SJSA1 (cell line): ENCODE data around the gene ANAPC4. TPM values are rescaled to one million over a fixed set of nuclear protein-coding genes. Genes with fewer than 3 reads are reported as not detected.

ENCODE experiments used
- DNase-seq, 2 experiments: peaks; one replicate each; pipeline ENCODE4 v3.0.0-alpha.2; 2015 to 2020; ENCODE audit warnings: low spot score in 2 of 2, low read depth in 1 of 2
- H3K27ac ChIP-seq: fragments of 250-450 bp; sonication (Bioruptor Pico); 2 replicates; pipeline ENCODE4 v1.5.1; 2020; ENCODE audit warnings: mild to moderate bottlenecking, moderate library complexity
- H3K27me3 ChIP-seq: fragments of 250-450 bp; sonication (Bioruptor Pico); replicated peaks from 2 replicates; pipeline ENCODE4 v1.5.1; 2020; ENCODE audit warnings: mild to moderate bottlenecking, moderate library complexity
- H3K36me3 ChIP-seq: fragments of 250-450 bp; sonication (Bioruptor Pico); 2 replicates; pipeline ENCODE4 v1.5.1; 2020; ENCODE audit warnings: mild to moderate bottlenecking
- H3K4me1 ChIP-seq: fragments of 250-450 bp; sonication (Bioruptor Pico); replicated peaks from 2 replicates; pipeline ENCODE4 v1.6.1; 2021; ENCODE audit warnings: mild to moderate bottlenecking
- H3K4me3 ChIP-seq: fragments of 250-450 bp; sonication (Bioruptor Pico); 2 replicates; pipeline ENCODE4 v1.5.1; 2020; ENCODE audit warnings: mild to moderate bottlenecking
- H3K9me3 ChIP-seq: fragments of 250-450 bp; sonication (Bioruptor Pico); replicated peaks from 2 replicates; pipeline ENCODE4 v1.5.1; 2020; ENCODE audit warnings: mild to moderate bottlenecking
- total RNA-seq: library from RNA; depleted of rRNA; stranded (reverse); fragments of >200 nt; shearing (Covaris generic); gene quantifications from 2 replicates; pipeline ENCODE4 v1.2.3, GENCODE V29; 2014

ANAPC4 gene
- total RNA-seq, 1 experiment from 2014 or later: 11.7 TPM

- Histone ChIP-seq H3K4me1 (no peaks in the 10 kb centered on the region), H3K9me3 (no peaks in the 10 kb centered on the region), H3K36me3 (peaks cover 15% of the 10 kb centered on the region), H3K4me3 (no peak overlapping the region), H3K27me3 (no peaks in the 10 kb centered on the region), H3K27ac (no peak overlapping the region)
- peak in 1 of 2 experiments; percentile 1 for DNase-seq
These were observed 24.0 kb downstream of the ANAPC4 start for GRCh38 chr4:25401066-25401465.

GRCh38 chr4:25402521-25402920, 25.5 kb downstream of the ANAPC4 start:
- Histone ChIP-seq H3K9me3 (no peaks in the 10 kb centered on the region), H3K4me3 (no peak overlapping the region), H3K27ac (no peak overlapping the region), H3K36me3 (peaks cover 4% of the 10 kb centered on the region; the same call in 1 of the 2 replicates), H3K4me1 (no peaks in the 10 kb centered on the region), H3K27me3 (no peaks in the 10 kb centered on the region)
- DNase-seq: no peak

DNA sequence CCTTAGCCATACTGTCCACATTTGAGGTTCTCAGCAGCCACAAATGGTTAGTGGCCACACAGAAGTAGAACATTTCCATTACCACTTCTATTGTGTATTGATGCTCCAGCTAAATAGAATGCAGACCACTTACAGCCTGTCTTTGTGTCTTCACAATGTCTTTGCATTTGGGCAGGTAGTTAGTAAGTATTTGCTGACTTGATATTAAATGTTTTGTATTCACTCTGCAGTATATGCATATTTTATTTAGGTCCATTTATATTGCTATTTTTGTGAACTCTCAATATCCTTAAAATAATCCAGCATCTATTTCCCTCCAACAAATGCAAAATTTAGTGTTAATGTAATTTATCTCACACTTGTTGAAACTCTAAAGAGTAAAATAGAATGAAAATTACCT, 26.6 kb downstream of the ANAPC4 start:
- no peaks in the 10 kb centered on the region for H3K27me3 ChIP-seq
- DNase-seq: no peak
- no peaks in the 10 kb centered on the region for H3K9me3 ChIP-seq
- H3K27ac ChIP-seq: no peak overlapping the region
- peaks cover 4% of the 10 kb centered on the region; the same call in 1 of the 2 replicates for H3K36me3 ChIP-seq
- no peaks in the 10 kb centered on the region for H3K4me1 ChIP-seq
- no peak overlapping the region for H3K4me3 ChIP-seq

GRCh38 chr4:25405453-25405852, 28.4 kb downstream of the ANAPC4 start:
- Histone ChIP-seq H3K27ac (no peak overlapping the region), H3K27me3 (no peaks in the 10 kb centered on the region), H3K4me3 (no peak overlapping the region), H3K9me3 (no peaks in the 10 kb centered on the region), H3K36me3 (peaks cover 12% of the 10 kb centered on the region), H3K4me1 (no peaks in the 10 kb centered on the region)
- DNase-seq: no peak

DNA sequence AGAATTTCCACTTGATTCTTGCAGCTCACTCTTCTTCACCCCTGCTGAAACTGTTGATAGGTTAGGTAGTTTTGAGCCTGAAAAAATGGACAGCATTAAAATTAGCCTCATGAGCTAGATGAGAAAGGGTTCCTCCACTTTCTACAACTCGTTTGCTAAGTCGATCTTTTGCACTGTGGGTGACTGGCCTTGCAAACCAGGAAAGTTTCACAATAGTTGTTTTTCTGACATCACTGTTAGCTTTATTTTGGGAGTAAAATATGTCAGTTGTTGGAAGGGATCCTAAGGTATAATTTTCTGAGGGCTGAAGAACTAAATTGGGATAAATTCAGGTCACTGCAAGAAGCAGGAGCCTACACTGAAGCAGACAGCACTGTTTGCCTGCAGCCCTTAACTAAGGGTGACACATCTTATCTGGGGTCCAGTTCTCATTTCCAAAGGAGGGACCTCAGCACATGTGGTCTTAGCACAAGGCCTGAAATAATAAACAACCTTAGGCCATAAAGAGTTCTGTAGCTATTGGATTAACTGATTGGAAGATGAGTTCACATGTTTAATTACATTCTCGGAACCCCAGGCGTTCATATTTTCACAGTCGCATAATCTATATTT, 29.1 kb downstream of the ANAPC4 start:
- H3K9me3 ChIP-seq: no peaks in the 10 kb centered on the region
- H3K4me1 ChIP-seq: no peaks in the 10 kb centered on the region
- no peaks in the 10 kb centered on the region for H3K27me3 ChIP-seq
- no peak overlapping the region for H3K4me3 ChIP-seq
- no peak overlapping the region for H3K27ac ChIP-seq
- no peak for DNase-seq
- peaks cover 16% of the 10 kb centered on the region for H3K36me3 ChIP-seq

DNA sequence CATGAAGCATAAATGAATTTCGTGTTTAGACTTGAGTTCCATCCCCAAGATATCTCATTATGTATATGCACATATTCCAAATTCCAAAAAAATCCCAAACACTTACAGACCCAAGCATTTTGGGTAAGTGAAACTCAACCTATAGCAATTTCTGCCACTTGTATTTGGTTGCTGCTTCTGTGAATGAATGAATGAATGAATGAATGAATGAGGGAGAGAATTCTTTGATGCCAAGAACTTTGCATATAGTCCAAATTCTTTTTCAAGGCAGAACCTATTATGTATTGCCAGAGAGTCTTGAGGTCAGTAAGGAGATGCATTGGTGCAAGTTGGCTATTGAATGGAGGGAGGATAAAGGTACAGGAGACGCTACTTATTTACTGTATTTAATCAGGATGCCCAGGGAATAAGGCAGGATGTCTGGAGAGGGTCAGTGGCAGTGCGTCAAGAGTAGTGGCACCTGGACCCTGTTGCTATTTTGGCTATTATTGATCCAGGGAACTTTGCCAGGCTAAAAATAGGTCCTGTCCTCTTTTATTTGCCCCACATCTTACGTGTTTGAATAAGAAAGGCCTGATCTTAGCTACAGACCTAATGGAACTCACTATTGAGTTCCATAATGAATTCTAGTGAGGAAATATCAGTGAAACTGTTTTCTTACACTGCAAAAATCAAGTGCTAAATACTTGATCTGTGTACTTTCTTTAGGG, 33.9 kb downstream of the ANAPC4 start:
- Histone ChIP-seq H3K27ac (no peak overlapping the region), H3K27me3 (no peaks in the 10 kb centered on the region), H3K36me3 (peaks cover 16% of the 10 kb centered on the region), H3K4me3 (no peak overlapping the region), H3K4me1 (no peaks in the 10 kb centered on the region), H3K9me3 (no peaks in the 10 kb centered on the region)
- no peak for DNase-seq

GRCh38 chr4:25413261-25413660, 36.2 kb downstream of the ANAPC4 start:
- peaks cover 16% of the 10 kb centered on the region for H3K36me3 ChIP-seq
- DNase-seq: no peak

GRCh38 chr4:25417014-25417413, 40.0 kb downstream of the ANAPC4 start:
- Histone ChIP-seq H3K36me3 (peaks cover 3% of the 10 kb centered on the region), H3K4me1 (no peaks in the 10 kb centered on the region), H3K9me3 (no peaks in the 10 kb centered on the region), H3K27me3 (no peaks in the 10 kb centered on the region), H3K27ac (no peak overlapping the region), H3K4me3 (no peak overlapping the region)
- DNase-seq: no peak

More at GRCh38 chr4:25413261-25413660, 36.2 kb downstream of the ANAPC4 start:
- Histone ChIP-seq H3K27me3 (no peaks in the 10 kb centered on the region), H3K9me3 (no peaks in the 10 kb centered on the region), H3K27ac (no peak overlapping the region), H3K4me3 (no peak overlapping the region), H3K4me1 (no peaks in the 10 kb centered on the region)

GRCh38 chr4:25420931-25421330, 43.9 kb downstream of the ANAPC4 start:
- no peaks in the 10 kb centered on the region for H3K4me1 ChIP-seq
- no peaks in the 10 kb centered on the region for H3K27me3 ChIP-seq
- no peak for DNase-seq
- H3K4me3 ChIP-seq: no peak overlapping the region
- H3K9me3 ChIP-seq: no peaks in the 10 kb centered on the region
- no peak overlapping the region for H3K27ac ChIP-seq
- H3K36me3 ChIP-seq: no peaks in the 10 kb centered on the region

- no peak for DNase-seq
- Histone ChIP-seq H3K4me3 (no peak overlapping the region), H3K36me3 (no peaks in the 10 kb centered on the region), H3K9me3 (no peaks in the 10 kb centered on the region), H3K27me3 (no peaks in the 10 kb centered on the region), H3K27ac (no peak overlapping the region), H3K4me1 (no peaks in the 10 kb centered on the region)
These were observed 44.9 kb downstream of the ANAPC4 start for GRCh38 chr4:25421816-25422525.

DNA sequence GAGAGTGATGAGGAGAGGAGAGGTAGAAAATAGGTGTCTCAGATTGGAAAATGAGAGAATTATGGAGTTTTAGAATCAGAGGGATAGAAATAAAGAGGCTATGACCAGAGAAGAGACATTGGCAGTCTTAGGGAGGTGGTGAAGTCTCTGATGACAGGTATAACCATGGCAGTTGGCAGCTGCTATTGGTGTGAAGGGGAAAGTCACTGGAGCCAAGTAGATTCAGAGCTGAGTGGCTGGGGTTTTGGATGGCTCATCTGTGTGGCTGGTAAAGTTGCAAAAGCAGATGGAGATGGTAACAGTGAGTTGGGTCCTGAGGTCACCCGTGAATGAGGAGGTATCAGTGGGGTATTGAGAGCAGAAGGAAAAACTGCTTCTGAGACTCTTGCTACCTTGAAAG, 46.5 kb downstream of the ANAPC4 start:
- no peaks in the 10 kb centered on the region for H3K27me3 ChIP-seq
- H3K27ac ChIP-seq: no peak overlapping the region
- H3K4me1 ChIP-seq: no peaks in the 10 kb centered on the region
- no peak overlapping the region for H3K4me3 ChIP-seq
- H3K36me3 ChIP-seq: no peaks in the 10 kb centered on the region
- no peaks in the 10 kb centered on the region for H3K9me3 ChIP-seq
- DNase-seq: no peak

GRCh38 chr4:25424539-25425228, 47.6 kb downstream of the ANAPC4 start:
- Histone ChIP-seq H3K27me3 (no peaks in the 10 kb centered on the region), H3K4me3 (no peak overlapping the region), H3K9me3 (no peaks in the 10 kb centered on the region), H3K4me1 (no peaks in the 10 kb centered on the region), H3K36me3 (no peaks in the 10 kb centered on the region), H3K27ac (no peak overlapping the region)
- no peak for DNase-seq

GRCh38 chr4:25425361-25425760, 48.3 kb downstream of the ANAPC4 start:
- H3K27ac ChIP-seq: no peak overlapping the region
- no peaks in the 10 kb centered on the region for H3K36me3 ChIP-seq
- no peaks in the 10 kb centered on the region for H3K27me3 ChIP-seq
- no peak overlapping the region for H3K4me3 ChIP-seq
- H3K4me1 ChIP-seq: no peaks in the 10 kb centered on the region
- no peak for DNase-seq
- no peaks in the 10 kb centered on the region for H3K9me3 ChIP-seq

DNA sequence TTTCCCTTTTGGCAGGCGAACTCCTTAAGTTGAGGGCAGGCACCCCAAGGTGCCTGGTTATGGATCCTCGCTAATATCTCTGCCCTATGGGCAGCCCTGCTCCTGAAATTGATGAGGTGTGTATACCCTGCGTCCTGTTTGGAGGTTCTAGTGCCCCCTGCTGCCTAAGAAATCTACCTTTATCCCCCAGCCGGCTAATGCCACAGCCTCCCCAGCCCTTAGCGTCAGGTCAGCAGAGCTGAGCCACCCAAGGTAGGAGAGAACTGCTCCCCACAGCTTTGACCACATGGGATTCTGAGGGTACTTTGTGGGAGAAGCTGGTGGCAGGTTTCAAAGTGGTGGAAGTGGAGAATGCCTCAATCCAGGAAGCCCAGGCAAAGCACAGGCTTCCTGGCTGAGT, 50.8 kb downstream of the ANAPC4 start:
- no peaks in the 10 kb centered on the region for H3K27me3 ChIP-seq
- no peak overlapping the region for H3K4me3 ChIP-seq
- no peak for DNase-seq
- no peak overlapping the region for H3K27ac ChIP-seq
- no peaks in the 10 kb centered on the region for H3K36me3 ChIP-seq
- H3K4me1 ChIP-seq: no peaks in the 10 kb centered on the region
- H3K9me3 ChIP-seq: no peaks in the 10 kb centered on the region
